ENCODE measurements around the gene GOLGA5.
"Not testable (repeated sequence)": the region's sequence is repeated elsewhere in the genome, so short reads cannot be mapped to it uniquely, and the experiment has no call there.

Gene GOLGA5

GRCh38 chr14:92832137-92832700 lies 38.1 kb downstream of the GOLGA5 start:
- DNase-seq (ENCODE audit: low spot score), result no peak

DNA sequence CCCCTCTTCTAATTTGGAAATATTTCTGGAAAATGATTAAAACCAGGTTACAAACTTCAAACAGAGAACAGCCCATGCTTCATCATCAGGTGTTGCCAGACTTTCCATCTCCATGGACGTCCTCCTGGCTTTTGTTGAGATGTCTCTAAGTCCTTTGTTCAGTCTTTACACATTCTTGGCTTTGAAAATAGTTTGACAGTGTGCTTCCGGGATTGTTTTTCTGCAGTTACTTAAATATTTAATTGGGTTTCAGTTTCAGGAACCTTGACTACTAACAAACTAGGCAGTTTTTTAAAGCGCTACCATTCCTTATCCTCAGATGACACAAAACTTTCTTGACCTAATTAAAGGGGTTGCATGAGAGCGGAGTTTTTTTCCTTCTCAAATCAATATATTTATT lies 47.8 kb downstream of the GOLGA5 start:
- DNase-seq (ENCODE audit: low spot score), result no peak

- no peak for DNase-seq (ENCODE audit: low spot score)
Observed at GRCh38 chr14:92844204-92844603, 50.1 kb downstream of the GOLGA5 start.

GRCh38 chr14:92846162-92846897 lies 52.2 kb downstream of the GOLGA5 start:
- no peak for DNase-seq (ENCODE audit: low spot score)

- no peak for DNase-seq (ENCODE audit: low spot score)
Observed at GRCh38 chr14:92847278-92847677, 53.2 kb downstream of the GOLGA5 start.

DNA sequence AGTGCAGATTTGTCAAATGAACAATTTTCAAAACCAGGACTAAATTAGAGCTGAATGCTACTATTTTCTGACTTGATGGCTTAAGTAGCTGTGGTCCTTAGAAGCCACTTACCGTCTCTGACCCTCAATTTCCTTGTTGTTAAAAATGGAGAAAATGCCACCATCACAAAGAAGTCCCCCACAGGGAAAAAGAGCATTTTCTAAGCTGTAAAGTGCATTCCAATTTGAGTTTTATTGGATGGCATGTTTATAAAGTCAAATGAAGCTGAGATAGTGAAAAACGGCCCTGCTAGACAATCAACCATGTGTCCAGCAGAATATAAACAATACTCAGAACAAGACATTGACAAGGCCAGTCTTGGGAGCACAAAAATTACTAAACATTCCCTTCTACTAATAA lies 53.6 kb downstream of the GOLGA5 start:
- no peak for DNase-seq (ENCODE audit: low spot score)

- no peak for DNase-seq (ENCODE audit: low spot score)
Observed at GRCh38 chr14:92848887-92849286, 54.8 kb downstream of the GOLGA5 start.

- DNase-seq (ENCODE audit: low spot score), result no peak
Observed at GRCh38 chr14:92850492-92850891, 56.4 kb downstream of the GOLGA5 start.

GRCh38 chr14:92853136-92853535 lies 59.0 kb downstream of the GOLGA5 start:
- DNase-seq (ENCODE audit: low spot score), result not testable (repeated sequence)

DNA sequence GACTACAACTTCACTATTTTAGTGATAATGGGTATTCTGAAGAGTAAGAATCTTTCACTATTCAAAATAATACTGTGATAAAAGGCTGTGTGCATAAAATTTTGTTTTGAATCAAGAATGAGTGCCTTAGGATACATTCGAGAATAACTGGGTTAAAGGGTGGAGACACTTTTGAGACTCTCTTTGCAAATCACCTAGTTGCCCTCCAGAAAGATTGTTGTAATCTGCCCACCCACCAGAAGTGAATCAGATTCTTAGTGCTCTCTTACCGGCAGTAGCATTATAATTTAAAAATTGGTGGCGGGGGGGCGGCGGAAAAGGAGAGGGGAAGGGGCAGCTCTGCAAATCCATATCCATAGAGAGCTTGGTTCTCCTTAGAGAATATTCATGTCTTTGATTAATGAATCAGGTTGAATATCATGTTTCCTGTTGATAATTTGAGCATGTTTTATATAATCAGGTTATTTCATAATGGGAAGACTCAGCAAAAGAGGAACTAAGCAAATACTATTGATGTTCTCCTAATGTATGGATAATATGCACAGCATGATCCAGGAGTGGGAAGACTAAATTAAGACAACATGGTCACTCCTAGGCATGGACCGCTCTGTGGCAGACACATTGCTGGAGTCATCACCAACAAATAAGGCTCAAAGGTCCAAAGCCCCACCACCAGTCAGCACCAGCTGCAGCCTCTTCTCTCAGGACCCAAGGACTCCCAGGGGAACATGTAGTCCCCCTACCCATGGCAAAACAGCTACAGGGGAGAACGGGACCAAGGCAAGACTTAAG lies 66.1 kb downstream of the GOLGA5 start:
- no peak for DNase-seq (ENCODE audit: low spot score)

GRCh38 chr14:92861856-92862745 lies 68.0 kb downstream of the GOLGA5 start:
- DNase-seq (ENCODE audit: low spot score), result no peak

DNA sequence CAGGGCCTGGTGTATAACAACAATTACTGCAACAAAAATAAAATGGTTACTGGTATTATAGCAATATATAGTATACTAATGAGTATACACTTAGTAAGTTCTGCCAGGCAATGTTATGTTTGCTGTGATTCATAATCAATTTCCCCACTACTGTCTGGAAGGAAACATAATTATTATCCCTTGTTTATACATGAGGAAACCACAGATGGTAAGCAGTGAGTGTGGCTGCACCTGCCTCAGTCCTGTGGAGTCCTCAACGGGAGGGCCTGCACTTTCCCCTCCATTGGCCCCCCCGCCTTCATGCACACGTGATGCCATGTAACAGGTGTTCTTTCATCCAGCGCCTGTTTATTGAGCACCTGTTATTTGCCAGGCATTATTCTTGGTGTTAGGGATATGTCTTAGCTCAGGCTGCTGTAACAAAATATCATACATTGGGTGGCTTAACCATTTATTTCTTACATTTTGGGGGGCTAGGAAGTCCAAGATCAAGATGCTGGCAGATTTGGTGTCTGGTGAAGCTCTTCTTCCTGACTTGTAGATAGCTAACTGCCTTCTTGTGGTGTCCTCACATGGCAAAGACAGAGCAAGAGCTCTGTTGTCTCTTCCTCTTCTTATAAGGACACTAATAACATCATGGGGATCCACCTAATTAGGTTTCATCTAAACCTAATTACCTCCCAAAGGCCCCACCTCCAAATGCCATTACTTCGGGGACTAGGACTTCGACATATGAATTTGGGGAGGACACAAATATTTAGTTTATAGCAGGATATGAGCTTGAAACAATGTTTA lies 69.4 kb downstream of the GOLGA5 start:
- DNase-seq (ENCODE audit: low spot score), result no peak

GRCh38 chr14:92865674-92866073 lies 71.6 kb downstream of the GOLGA5 start:
- DNase-seq (ENCODE audit: low spot score), result no peak

- no peak for DNase-seq (ENCODE audit: low spot score)
Observed at GRCh38 chr14:92866181-92866752, 72.2 kb downstream of the GOLGA5 start.

GRCh38 chr14:92866901-92867865 lies 73.1 kb downstream of the GOLGA5 start:
- DNase-seq (ENCODE audit: low spot score), result no peak

GRCh38 chr14:92874962-92875661 lies 81.0 kb downstream of the GOLGA5 start:
- no peak for DNase-seq (ENCODE audit: low spot score)

GRCh38 chr14:92877757-92878431 lies 83.8 kb downstream of the GOLGA5 start:
- DNase-seq (ENCODE audit: low spot score), result peak; percentile 19

GRCh38 chr14:92880351-92880750 lies 86.2 kb downstream of the GOLGA5 start:
- no peak for DNase-seq (ENCODE audit: low spot score)

GRCh38 chr14:92880851-92881250 lies 86.7 kb downstream of the GOLGA5 start:
- peak; percentile 61 for DNase-seq (ENCODE audit: low spot score)
